ENCODE results near the gene ASB1.

The ASB1 gene

GRCh38 chr2:238467062-238467461 lies 40.3 kb downstream of the ASB1 start:
- Histone ChIP-seq H3F3A (ENCODE audit: insufficient read depth, low read length) (no peaks in the 10 kb centered on the region), H3K36me3 (ENCODE audit: insufficient read depth, low read length) (no peaks in the 10 kb centered on the region; the same call in 1 of the 2 replicates), H3K9ac (ENCODE audit: low read length) (no peak overlapping the region), H3K79me2 (ENCODE audit: insufficient read depth, low read length) (no peaks in the 10 kb centered on the region), H3K4me1 (ENCODE audit: insufficient read depth, low read length, severe bottlenecking) (no peaks in the 10 kb centered on the region), H3K27ac (ENCODE audit: low read depth, low read length, poor library complexity, severe bottlenecking) (no peak overlapping the region), H3K27me3 (ENCODE audit: insufficient read depth, low read length) (no peaks in the 10 kb centered on the region; the same call in 1 of the 2 replicates), H3K4me3 (ENCODE audit: low read depth, low read length, poor library complexity, severe bottlenecking) (no peak overlapping the region), H3K4me2 (ENCODE audit: low read length) (no peak overlapping the region), H3K9me3 (ENCODE audit: low read length) (peaks cover 5% of the 10 kb centered on the region; the same call in 1 of the 2 replicates), H4K20me1 (ENCODE audit: insufficient read depth, low read length) (no peaks in the 10 kb centered on the region), H3K9me2 (ENCODE audit: low read depth, low read length) (no peaks in the 10 kb centered on the region), H2AFZ (ENCODE audit: low read length) (no peak overlapping the region)
- TF ChIP-seq, protein P1, sequence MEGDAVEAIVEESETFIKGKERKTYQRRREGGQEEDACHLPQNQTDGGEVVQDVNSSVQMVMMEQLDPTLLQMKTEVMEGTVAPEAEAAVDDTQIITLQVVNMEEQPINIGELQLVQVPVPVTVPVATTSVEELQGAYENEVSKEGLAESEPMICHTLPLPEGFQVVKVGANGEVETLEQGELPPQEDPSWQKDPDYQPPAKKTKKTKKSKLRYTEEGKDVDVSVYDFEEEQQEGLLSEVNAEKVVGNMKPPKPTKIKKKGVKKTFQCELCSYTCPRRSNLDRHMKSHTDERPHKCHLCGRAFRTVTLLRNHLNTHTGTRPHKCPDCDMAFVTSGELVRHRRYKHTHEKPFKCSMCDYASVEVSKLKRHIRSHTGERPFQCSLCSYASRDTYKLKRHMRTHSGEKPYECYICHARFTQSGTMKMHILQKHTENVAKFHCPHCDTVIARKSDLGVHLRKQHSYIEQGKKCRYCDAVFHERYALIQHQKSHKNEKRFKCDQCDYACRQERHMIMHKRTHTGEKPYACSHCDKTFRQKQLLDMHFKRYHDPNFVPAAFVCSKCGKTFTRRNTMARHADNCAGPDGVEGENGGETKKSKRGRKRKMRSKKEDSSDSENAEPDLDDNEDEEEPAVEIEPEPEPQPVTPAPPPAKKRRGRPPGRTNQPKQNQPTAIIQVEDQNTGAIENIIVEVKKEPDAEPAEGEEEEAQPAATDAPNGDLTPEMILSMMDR (IDR thresholded peaks at IDR 0.05; ENCODE audit: low read length): no peak
- TF ChIP-seq EZH2 (IDR thresholded peaks at IDR 0.05; ENCODE audit: borderline replicate concordance, low read length): no peak

DNA sequence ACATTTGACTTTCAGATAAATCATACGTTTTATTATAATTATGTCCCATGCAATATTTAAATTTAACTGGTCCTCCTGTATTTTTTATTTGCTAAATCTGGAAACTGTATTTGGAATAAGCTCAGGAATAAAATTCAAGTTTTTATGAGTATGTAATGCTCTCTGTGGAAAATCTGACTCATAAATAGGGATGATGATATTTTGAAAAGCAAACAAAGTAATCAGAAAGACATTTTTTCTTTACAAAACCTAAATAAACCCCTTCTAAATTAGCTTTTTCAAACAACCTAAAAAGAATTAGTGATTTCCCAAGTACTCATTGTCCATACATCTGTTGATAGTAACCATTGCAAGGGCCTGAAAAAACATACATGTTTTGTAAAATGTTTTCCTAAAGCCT lies 41.1 kb downstream of the ASB1 start:
- no peaks in the 10 kb centered on the region for H4K20me1 ChIP-seq (ENCODE audit: insufficient read depth, low read length)
- H3F3A ChIP-seq (ENCODE audit: insufficient read depth, low read length): no peaks in the 10 kb centered on the region
- no peaks in the 10 kb centered on the region; the same call in 1 of the 2 replicates for H3K27me3 ChIP-seq (ENCODE audit: insufficient read depth, low read length)
- H3K79me2 ChIP-seq (ENCODE audit: insufficient read depth, low read length): no peaks in the 10 kb centered on the region
- H3K27ac ChIP-seq (ENCODE audit: low read depth, low read length, poor library complexity, severe bottlenecking): no peak overlapping the region
- no peaks in the 10 kb centered on the region for H3K4me1 ChIP-seq (ENCODE audit: insufficient read depth, low read length, severe bottlenecking)
- no peaks in the 10 kb centered on the region; the same call in 1 of the 2 replicates for H3K36me3 ChIP-seq (ENCODE audit: insufficient read depth, low read length)
- H3K9me2 ChIP-seq (ENCODE audit: low read depth, low read length): no peaks in the 10 kb centered on the region
- H2AFZ ChIP-seq (ENCODE audit: low read length): no peak overlapping the region
- no peak overlapping the region for H3K4me2 ChIP-seq (ENCODE audit: low read length)
- H3K4me3 ChIP-seq (ENCODE audit: low read depth, low read length, poor library complexity, severe bottlenecking): no peak overlapping the region
- no peak overlapping the region for H3K9ac ChIP-seq (ENCODE audit: low read length)
- peaks cover 6% of the 10 kb centered on the region; the same call in 1 of the 2 replicates for H3K9me3 ChIP-seq (ENCODE audit: low read length)
- no peak for TF ChIP-seq EZH2 (IDR thresholded peaks at IDR 0.05; ENCODE audit: borderline replicate concordance, low read length)
- TF ChIP-seq, protein P1 (IDR thresholded peaks at IDR 0.05; ENCODE audit: low read length): no peak

DNA sequence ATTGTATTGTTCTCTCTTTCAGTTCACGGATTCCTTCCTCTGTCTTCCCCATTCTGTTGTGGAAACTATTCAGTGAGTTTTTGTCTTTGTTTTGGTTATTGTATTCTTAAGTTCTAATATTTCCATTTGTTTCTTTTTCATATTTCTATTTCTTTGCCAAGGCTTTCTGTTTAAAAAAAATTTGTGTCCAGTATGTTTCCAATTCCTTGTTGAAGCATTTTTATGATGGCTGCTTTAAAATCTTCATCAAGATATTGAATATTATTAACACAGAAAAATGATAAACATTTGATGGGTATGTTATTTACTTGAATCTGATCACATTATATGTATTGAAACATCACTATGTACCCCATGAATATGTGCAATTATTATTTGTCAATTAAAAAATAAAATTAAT lies 42.4 kb downstream of the ASB1 start:
- Histone ChIP-seq H3K4me1 (ENCODE audit: insufficient read depth, low read length, severe bottlenecking) (no peaks in the 10 kb centered on the region), H3K79me2 (ENCODE audit: insufficient read depth, low read length) (no peaks in the 10 kb centered on the region), H3K27ac (ENCODE audit: low read depth, low read length, poor library complexity, severe bottlenecking) (no peak overlapping the region), H3K9ac (ENCODE audit: low read length) (no peak overlapping the region), H3K9me3 (ENCODE audit: low read length) (peaks cover 13% of the 10 kb centered on the region; the same call in 1 of the 2 replicates), H3K9me2 (ENCODE audit: low read depth, low read length) (no peaks in the 10 kb centered on the region), H4K20me1 (ENCODE audit: insufficient read depth, low read length) (no peaks in the 10 kb centered on the region), H3K4me3 (ENCODE audit: low read depth, low read length, poor library complexity, severe bottlenecking) (no peak overlapping the region), H3K36me3 (ENCODE audit: insufficient read depth, low read length) (no peaks in the 10 kb centered on the region; the same call in 1 of the 2 replicates), H3F3A (ENCODE audit: insufficient read depth, low read length) (no peaks in the 10 kb centered on the region), H3K27me3 (ENCODE audit: insufficient read depth, low read length) (no peaks in the 10 kb centered on the region; the same call in 1 of the 2 replicates), H3K4me2 (ENCODE audit: low read length) (no peak overlapping the region), H2AFZ (ENCODE audit: low read length) (no peak overlapping the region)
- TF ChIP-seq EZH2 (IDR thresholded peaks at IDR 0.05; ENCODE audit: borderline replicate concordance, low read length): no peak
- TF ChIP-seq, protein P1 (IDR thresholded peaks at IDR 0.05; ENCODE audit: low read length): no peak

Data from OCI-LY1 (cell line).